GM19238 (cell line): ENCODE results near the gene SLC26A3.

Source experiments
- DNase-seq: peaks from one replicate; pipeline ENCODE4 v3.0.0; 2011; ENCODE audit warnings: low spot score; ENCODE audit not compliant: insufficient read length

The SLC26A3 gene

DNA sequence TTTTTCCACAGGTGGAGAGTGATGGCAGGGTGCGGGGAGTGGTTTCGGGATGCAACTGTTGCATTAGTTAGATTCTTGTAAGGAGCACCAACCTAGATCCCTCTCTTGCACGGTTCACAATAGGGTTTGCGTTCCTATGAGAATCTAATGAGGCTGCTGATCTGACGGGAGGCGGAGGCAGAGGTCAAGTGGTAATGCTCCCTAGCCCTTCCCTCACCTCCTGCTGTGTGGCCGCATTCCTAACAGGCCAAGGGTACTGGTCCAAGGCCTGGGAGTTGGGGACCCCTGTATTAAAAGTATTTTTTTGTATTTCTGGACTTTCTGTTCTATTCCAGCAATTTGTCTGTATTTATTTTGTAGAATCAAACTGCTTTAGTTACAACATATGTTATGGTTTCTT lies 51.9 kb downstream of the SLC26A3 start:
- DNase-seq, result no peak

- DNase-seq, result no peak
Measured at GRCh38 chr7:107746006-107746405, 57.0 kb downstream of the SLC26A3 start.

DNA sequence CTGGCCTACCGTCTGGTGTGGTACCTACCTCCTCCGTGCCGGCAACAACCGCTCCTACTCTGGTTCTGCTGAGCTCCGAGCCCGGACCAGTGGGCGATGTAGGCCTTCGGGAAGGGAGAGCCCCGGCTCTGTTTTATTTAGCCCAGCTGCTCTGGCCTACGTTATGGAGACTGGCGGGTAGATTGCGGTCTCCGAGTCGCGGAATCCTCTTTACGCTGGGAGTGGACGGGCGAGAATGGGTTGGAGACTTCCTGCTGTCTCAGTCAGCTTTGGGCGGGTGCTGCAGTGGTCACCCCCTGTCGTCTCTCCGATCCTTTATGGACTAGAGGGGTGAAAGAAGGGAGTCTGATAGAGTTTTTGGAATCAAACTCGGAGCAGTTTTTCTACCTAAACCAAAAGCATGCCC lies 58.7 kb downstream of the SLC26A3 start:
- no peak for DNase-seq

DNA sequence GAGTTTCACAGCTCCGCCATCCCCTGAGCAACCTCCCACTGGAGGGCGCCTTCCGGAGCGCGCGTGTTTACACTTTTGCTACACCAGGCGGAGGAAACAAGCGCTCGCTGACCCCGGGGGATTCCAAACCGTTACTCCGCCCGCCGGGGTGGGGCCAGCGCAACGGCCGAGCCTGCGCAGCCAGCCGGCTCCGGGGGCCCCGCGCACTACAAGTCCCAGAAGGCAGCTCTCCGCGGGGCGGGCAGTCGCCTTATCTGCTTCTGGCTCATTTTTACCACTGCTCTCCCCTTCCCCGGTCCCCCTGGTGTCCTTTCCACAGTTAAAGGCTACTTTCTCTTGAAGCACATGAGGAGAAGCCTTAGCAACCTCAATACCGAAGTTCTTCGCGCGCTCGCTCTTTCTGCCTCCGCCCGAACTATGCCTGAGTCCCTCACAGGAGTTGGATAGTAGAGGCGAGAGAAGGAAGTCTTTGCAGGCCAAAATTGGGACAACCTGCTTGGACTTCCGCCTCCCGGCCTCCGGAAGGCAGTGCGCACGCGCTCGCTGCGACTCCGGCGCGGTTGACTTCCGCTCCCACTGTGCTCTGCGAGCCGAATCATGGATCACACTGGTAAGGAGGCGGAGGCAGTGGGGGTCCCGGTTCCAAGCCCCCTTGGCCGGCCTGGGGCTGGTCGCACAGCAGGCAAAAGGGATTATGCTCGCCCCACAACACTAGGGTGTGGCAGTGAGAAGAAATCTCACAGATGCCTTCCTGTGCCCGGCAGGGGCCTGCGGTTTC lies 59.3 kb downstream of the SLC26A3 start, which contains the start of gene CBLL1:
CBLL1 (plus strand) TSS at position 576 of the 778 bp plus-strand sequence; CDS start at position 598, 22 bp downstream.
- peak; percentile 72 for DNase-seq

DNA sequence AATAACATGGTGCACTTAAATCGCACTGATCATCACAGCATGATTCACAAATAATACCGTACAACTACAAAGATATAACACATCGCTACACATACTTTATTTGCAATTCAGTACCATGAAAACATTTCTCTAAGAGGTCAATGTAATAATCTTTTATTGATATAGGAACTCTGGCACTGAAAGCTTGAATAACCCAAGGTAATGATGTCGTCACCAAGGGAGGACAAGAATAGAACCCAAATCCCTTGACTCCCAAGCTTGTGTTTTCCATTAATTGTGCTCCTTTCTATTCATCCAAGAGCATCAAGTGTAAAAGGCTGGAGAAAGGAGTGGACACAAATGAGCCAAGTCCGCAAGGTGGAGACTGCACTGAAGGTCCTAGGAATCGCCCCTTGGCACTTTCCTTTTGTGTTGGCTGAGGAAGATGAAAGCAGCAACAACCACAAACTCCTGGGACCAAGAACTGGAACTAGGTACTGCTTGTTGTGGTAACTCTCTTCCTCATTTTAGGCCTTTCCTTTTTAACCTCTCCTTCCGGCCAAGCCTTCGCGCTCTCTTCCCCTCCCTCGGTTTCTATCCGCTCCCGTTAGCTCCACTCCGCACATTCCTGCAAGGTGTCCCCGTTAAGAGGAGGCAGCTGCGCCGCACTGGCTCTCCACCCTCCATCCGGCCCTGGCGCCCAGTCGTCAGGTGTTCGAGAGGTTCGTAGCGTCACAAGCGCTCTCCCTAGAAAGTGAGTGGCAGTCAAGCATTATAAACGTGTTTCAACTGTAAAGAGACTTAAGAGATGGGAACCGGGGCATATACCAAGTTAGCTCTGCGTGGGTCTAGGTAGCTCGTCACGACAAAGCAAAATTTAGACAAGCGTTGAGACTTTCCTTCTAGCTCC lies 60.1 kb downstream of the SLC26A3 start:
- peak; percentile 24 for DNase-seq

GRCh38 chr7:107728276-107728675 lies 74.7 kb downstream of the SLC26A3 start:
- DNase-seq, result no peak

- DNase-seq, result no peak
Measured at GRCh38 chr7:107726356-107727130, 76.5 kb downstream of the SLC26A3 start.

- peak; percentile 15 for DNase-seq
Measured at GRCh38 chr7:107725138-107725740, 77.8 kb downstream of the SLC26A3 start.

DNA sequence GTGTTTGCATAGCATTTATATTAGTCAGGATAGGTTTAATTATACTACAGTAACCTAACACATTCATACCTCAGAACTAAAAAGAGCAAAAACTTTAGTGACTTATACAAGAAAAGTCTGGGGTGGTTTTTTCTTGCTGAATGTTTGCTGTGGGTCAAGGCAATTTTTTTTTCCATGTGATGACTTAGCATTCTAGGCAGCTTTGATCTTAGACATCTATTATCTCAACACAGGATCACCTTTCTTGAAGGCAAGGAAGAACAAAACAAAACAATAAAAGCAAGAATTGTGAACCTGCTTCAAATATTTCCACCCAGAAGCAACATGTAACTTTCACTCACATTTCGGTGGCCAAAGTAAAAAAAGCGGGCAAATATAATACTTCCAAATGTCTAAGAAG lies 79.8 kb downstream of the SLC26A3 start:
- DNase-seq, result no peak

DNA sequence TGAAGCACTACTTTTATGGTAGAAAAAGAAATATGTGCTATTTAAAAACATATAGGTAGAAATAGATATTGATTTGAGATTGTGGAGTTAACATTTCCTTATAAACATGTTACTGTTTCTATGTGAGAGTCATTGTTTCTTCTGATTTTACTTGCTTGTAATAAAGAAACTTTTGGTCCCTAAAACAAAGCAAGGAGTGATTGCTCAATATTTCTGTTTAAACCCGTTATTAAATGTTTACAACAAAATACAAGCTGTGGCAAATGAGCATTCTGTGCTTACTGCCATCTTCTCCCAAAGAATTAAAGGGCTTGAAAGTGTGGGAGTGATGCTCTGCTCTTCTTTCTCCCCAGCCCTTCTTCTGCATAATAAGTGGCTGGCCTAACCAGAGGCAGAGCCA lies 81.7 kb downstream of the SLC26A3 start:
- no peak for DNase-seq

- no peak for DNase-seq
Measured at GRCh38 chr7:107718456-107719193, 84.4 kb downstream of the SLC26A3 start.

GRCh38 chr7:107715531-107715930 lies 87.5 kb downstream of the SLC26A3 start:
- no peak for DNase-seq
